K562 (cell line): ENCODE results near the gene LIPT1. TPM values are rescaled to one million over a fixed set of nuclear protein-coding genes. Genes with fewer than 3 reads are reported as not detected.

ENCODE experiments used
- ATAC-seq: fragments of 200-7000 bp; cut with Tn5 transposase; 3 replicates; pipeline ENCODE4 v1.9.1; 2020; ENCODE audit warnings: moderate library complexity
- BruUV-seq: library from RNA; stranded (reverse); fragments of 400-500 nt; replicated peaks from 2 replicates; lab custom pipeline; 2021; lab: Mats Ljungman, UMichigan
- CTCF ChIA-PET: fragments of 300-600 bp; formaldehyde crosslinking; extraction: SDS; loops from one replicate; lab custom pipeline; 2021; ENCODE audit warnings: low intra/inter-chr PET ratio; lab: Yijun Ruan, JAX
- POLR2A ChIA-PET: fragments of 300-600, 350-650 bp; sonication (Branson Sonifier 250); formaldehyde crosslinking; extraction: SDS; loops from one replicate; lab custom pipeline; 2021; ENCODE audit warnings: antibody characterized with exemption, inconsistent platforms; lab: Yijun Ruan, JAX
- DNase-seq, 4 experiments: peaks; one replicate each; pipeline versions ENCODE4 v3.0.0 to v3.0.0-alpha.2; 2011 to 2018; ENCODE audit warnings: low spot score in 3 of 4, mixed read lengths in 3 of 4; ENCODE audit errors: extremely low read depth in 1 of 4
- FAIRE-seq: peaks from 2 replicates; lab custom pipeline; 2011; peaks lifted over from hg19 to GRCh38; lab: Jason Lieb, UNC
- H2AFZ ChIP-seq: 2 replicates; pipeline ENCODE4 v1.6.0; 2011; ENCODE audit warnings: low read depth, low read length, control low read depth, inconsistent platforms
- H3K27ac ChIP-seq: fragments of 200-600 bp; 3 replicates; pipeline ENCODE4 v1.8.0; 2011; ENCODE audit warnings: low read depth, mild to moderate bottlenecking, control low read depth, inconsistent platforms, low read length, moderate library complexity, mixed read lengths; ENCODE audit errors: extremely low read depth
- H3K27me3 ChIP-seq, 2 experiments: fragments of 300-600 bp in 1 of 2; 2 replicates in 1 of 2; 3 replicates in 1 of 2; pipeline versions ENCODE4 v1.6.0 to v1.8.0; 2011; ENCODE audit warnings: inconsistent platforms in 2 of 2, low read length in 2 of 2, mild to moderate bottlenecking in 1 of 2, mixed read lengths in 1 of 2, moderate library complexity in 1 of 2; ENCODE audit not compliant: control insufficient read depth in 2 of 2, insufficient read depth in 2 of 2
- H3K36me3 ChIP-seq: fragments of 300-600 bp; 3 replicates; pipeline ENCODE4 v1.8.0; 2011; ENCODE audit warnings: mild to moderate bottlenecking, low read length, inconsistent platforms; ENCODE audit not compliant: control insufficient read depth, insufficient read depth
- H3K4me1 ChIP-seq, 2 experiments: fragments of 200-600 bp in 1 of 2; replicated peaks in 1 of 2; 2 replicates in 1 of 2; 3 replicates in 1 of 2; pipeline versions ENCODE4 v1.5.1 to v1.8.0; 2011; ENCODE audit warnings: inconsistent platforms in 2 of 2, low read length in 2 of 2, mild to moderate bottlenecking in 1 of 2, mixed read lengths in 1 of 2, moderate library complexity in 1 of 2; ENCODE audit not compliant: control insufficient read depth in 2 of 2, insufficient read depth in 2 of 2
- H3K4me2 ChIP-seq: 2 replicates; pipeline ENCODE4 v1.6.1; 2011; ENCODE audit warnings: low read length, control low read depth, inconsistent platforms, mixed read lengths; ENCODE audit not compliant: insufficient read depth
- H3K4me3 ChIP-seq: fragments of 200-600 bp; sonication (generic), shearing (Covaris generic); 2 replicates; pipeline ENCODE4 v1.5.1; 2016; ENCODE audit warnings: control low read depth, inconsistent platforms
- H3K79me2 ChIP-seq: fragments of 200-600 bp; 3 replicates; pipeline ENCODE4 v1.8.0; 2011; ENCODE audit warnings: low read length, inconsistent platforms; ENCODE audit not compliant: control insufficient read depth, insufficient read depth
- H3K9ac ChIP-seq, 2 experiments: 2 replicates each; pipeline versions ENCODE4 v1.6.0 to v1.6.1; 2011; ENCODE audit warnings: low read depth in 2 of 2, low read length in 2 of 2, control low read depth in 1 of 2, inconsistent platforms in 1 of 2, mild to moderate bottlenecking in 1 of 2, mixed read lengths in 1 of 2; ENCODE audit not compliant: insufficient read depth in 1 of 2
- H3K9me1 ChIP-seq: one replicate; pipeline ENCODE4 v1.6.0; 2011; ENCODE audit warnings: inconsistent platforms, mild to moderate bottlenecking, low read length, moderate library complexity; ENCODE audit not compliant: control insufficient read depth, insufficient read depth
- H3K9me3 ChIP-seq: replicated peaks from 2 replicates; pipeline ENCODE4 v1.5.1; 2011; ENCODE audit warnings: low read depth, low read length, inconsistent platforms; ENCODE audit not compliant: control insufficient read depth, insufficient read depth
- H4K20me1 ChIP-seq: replicated peaks from 2 replicates; pipeline ENCODE4 v1.6.1; 2011; ENCODE audit warnings: low read length, inconsistent platforms, mixed read lengths; ENCODE audit not compliant: control insufficient read depth, insufficient read depth
- FOXP1 ChIP-seq: sonication (generic); formaldehyde crosslinking; IDR thresholded peaks from 2 replicates; pipeline ENCODE4 v1.8.0; 2022; ENCODE audit warnings: mild to moderate bottlenecking, missing genetic modification reagents
- ZNF316 ChIP-seq: fragments of 450-650 bp; IDR thresholded peaks from 2 replicates; pipeline ENCODE4 v1.6.1; 2016
- ZNF561 ChIP-seq: fragments of 450-650 bp; formaldehyde crosslinking; conservative IDR thresholded peaks from 2 replicates; pipeline ENCODE4 v1.4.0; 2020; ENCODE audit warnings: mild to moderate bottlenecking, moderate library complexity
- ZNF766 ChIP-seq: fragments of 200-800 bp; sonication (Bioruptor generic); conservative IDR thresholded peaks from 2 replicates; pipeline ENCODE4 v1.6.1; 2016; ENCODE audit warnings: missing genetic modification characterization, missing compliant biosample characterization
- ZNF780A ChIP-seq: fragments of 250-450 bp; sonication (Bioruptor Pico); IDR thresholded peaks from 2 replicates; pipeline ENCODE4 v1.5.0; 2021; ENCODE audit warnings: mild to moderate bottlenecking
- WGBS: fragments of 100-300 bp; shearing (Covaris generic); methylation state at CpG from one replicate; pipeline ENCODE4 v1.1.6; 2016; ENCODE audit warnings: low coverage, mixed read lengths; ENCODE audit not compliant: insufficient coverage; ENCODE audit errors: missing lambda C conversion rate; 5-methylcytosine and 5-hydroxymethylcytosine counted together
- in situ Hi-C: fragments of 300-500 bp; cut with MboI; formaldehyde crosslinking; loops from 4 replicates; pipeline ENCODE4 v1.15.0; 2018; ENCODE audit warnings: inconsistent platforms, mixed read lengths
- intact Hi-C: fragments of 100-400 bp; cut with micrococcal nuclease; formaldehyde crosslinking; loops from 2 replicates; pipeline ENCODE4 v1.14.2; 2022
- polyA plus RNA-seq, 8 experiments: library from polyadenylated mRNA; depleted of rRNA in 4 of 8; stranded (reverse) in 5 of 8; unstranded in 3 of 8; fragments of >200 nt; fragmentation: Nextera tagmentation in 2 of 8; fragmentation: Illumina TruSeq in 1 of 8; extraction: Ambion mirVana in 2 of 8; extraction: Trizol in 1 of 8; gene quantifications; 2 replicates each; pipeline versions ENCODE4 v1.2.1 to v1.2.3, GENCODE V29; 2011 to 2014; ENCODE audit warnings: inconsistent platforms in 1 of 8, missing spikeins in 1 of 8
- total RNA-seq, 7 experiments: library from RNA; depleted of rRNA in 6 of 7; stranded (reverse); fragments of >200 nt in 6 of 7; fragmentation: Illumina TruSeq in 2 of 7; extraction: Trizol in 2 of 7; gene quantifications; 2 replicates each; pipeline versions ENCODE4 v1.2.1 to v1.2.3, GENCODE V29; 2011 to 2021; ENCODE audit warnings: low replicate concordance in 1 of 7
- TF ChIP-seq, protein P1 (sequence below): IDR thresholded peaks from 2 replicates; pipeline ENCODE4 v1.6.1; 2012; ENCODE audit warnings: low read depth, low read length, improper control_type of control experiment, borderline replicate concordance
- TF ChIP-seq, protein P2 (sequence below): fragments of 250-450 bp; sonication (Bioruptor Pico); IDR thresholded peaks from 2 replicates; pipeline ENCODE4 v1.4.0; 2020; ENCODE audit warnings: mild to moderate bottlenecking, moderate library complexity

LIPT1 gene
- total and polyA plus RNA-seq, 9 of the 15 experiments (the other 6 are each of a cell fraction or from before 2014, with no cell fraction given), result 6.4 to 18.3 (median 11.6) TPM

- intact Hi-C loops, result no loop called here
- DNase-seq, result no peak
- ChIA-PET CTCF (no interaction called here), POLR2A (no interaction called here)
- no peak for FAIRE-seq
- H4K20me1 ChIP-seq, result no peaks in the 10 kb centered on the region
- H2AFZ ChIP-seq, result no peak overlapping the region
- TF ChIP-seq, protein P1, sequence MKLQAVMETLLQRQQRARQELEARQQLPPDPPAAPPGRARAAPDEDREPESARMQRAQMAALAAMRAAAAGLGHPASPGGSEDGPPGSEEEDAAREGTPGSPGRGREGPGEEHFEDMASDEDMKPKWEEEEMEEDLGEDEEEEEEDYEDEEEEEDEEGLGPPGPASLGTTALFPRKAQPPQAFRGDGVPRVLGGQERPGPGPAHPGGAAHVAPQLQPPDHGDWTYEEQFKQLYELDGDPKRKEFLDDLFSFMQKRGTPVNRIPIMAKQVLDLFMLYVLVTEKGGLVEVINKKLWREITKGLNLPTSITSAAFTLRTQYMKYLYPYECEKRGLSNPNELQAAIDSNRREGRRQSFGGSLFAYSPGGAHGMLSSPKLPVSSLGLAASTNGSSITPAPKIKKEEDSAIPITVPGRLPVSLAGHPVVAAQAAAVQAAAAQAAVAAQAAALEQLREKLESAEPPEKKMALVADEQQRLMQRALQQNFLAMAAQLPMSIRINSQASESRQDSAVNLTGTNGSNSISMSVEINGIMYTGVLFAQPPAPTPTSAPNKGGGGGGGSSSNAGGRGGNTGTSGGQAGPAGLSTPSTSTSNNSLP, result no peak
- TF ChIP-seq FOXP1 (CRISPR knock-in tag) (no peak), ZNF766 (no peak), ZNF780A (CRISPR knock-in tag) (no peak), ZNF561 (no peak), ZNF316 (no peak)
- TF ChIP-seq, protein P2, sequence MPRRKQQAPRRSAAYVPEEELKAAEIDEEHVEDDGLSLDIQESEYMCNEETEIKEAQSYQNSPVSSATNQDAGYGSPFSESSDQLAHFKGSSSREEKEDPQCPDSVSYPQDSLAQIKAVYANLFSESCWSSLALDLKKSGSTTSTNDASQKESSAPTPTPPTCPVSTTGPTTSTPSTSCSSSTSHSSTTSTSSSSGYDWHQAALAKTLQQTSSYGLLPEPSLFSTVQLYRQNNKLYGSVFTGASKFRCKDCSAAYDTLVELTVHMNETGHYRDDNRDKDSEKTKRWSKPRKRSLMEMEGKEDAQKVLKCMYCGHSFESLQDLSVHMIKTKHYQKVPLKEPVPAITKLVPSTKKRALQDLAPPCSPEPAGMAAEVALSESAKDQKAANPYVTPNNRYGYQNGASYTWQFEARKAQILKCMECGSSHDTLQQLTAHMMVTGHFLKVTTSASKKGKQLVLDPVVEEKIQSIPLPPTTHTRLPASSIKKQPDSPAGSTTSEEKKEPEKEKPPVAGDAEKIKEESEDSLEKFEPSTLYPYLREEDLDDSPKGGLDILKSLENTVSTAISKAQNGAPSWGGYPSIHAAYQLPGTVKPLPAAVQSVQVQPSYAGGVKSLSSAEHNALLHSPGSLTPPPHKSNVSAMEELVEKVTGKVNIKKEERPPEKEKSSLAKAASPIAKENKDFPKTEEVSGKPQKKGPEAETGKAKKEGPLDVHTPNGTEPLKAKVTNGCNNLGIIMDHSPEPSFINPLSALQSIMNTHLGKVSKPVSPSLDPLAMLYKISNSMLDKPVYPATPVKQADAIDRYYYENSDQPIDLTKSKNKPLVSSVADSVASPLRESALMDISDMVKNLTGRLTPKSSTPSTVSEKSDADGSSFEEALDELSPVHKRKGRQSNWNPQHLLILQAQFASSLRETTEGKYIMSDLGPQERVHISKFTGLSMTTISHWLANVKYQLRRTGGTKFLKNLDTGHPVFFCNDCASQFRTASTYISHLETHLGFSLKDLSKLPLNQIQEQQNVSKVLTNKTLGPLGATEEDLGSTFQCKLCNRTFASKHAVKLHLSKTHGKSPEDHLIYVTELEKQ (CRISPR knock-in tag), result no peak
- TF ChIP-seq, all 486 proteins: peak for 0
- no peaks in the 10 kb centered on the region for H3K9me3 ChIP-seq
- no peak overlapping the region for H3K9ac ChIP-seq
- ATAC-seq, result no peak
- peaks cover 4 to 6% of the 10 kb centered on the region in 2 experiments; a peak in 3 of 5 replicates for H3K4me1 ChIP-seq
- 54% methylated on average over 4 of the region's 4 CpGs for WGBS
- peaks cover 14% of the 10 kb centered on the region for H3K79me2 ChIP-seq
- no peak overlapping the region for H3K4me2 ChIP-seq
- H3K27me3 ChIP-seq, result no peaks in the 10 kb centered on the region
- no peak overlapping the region for H3K27ac ChIP-seq
- peaks cover 26% of the 10 kb centered on the region for H3K36me3 ChIP-seq
- no peak overlapping the region for H3K4me3 ChIP-seq
- H3K9me1 ChIP-seq, result no peaks in the 10 kb centered on the region
- no TSS peak for BruUV-seq
- in situ Hi-C loops, result no loop called here
Measured at GRCh38 chr2:99159594-99159993, 4.8 kb downstream of the LIPT1 start.
